ENCODE results near the gene NIPAL3. TPM values are rescaled to one million over a fixed set of nuclear protein-coding genes. Genes with fewer than 3 reads are reported as not detected.

NIPAL3 gene
- total RNA-seq, 1 donor = 31.8 TPM

GRCh38 chr1:24392982-24393650, 22.5 kb upstream of the NIPAL3 start:
- H3K9me3 ChIP-seq (ENCODE audit: low read depth, low read length) = no peaks in the 10 kb centered on the region
- H3K27me3 ChIP-seq (ENCODE audit: insufficient read depth, low read length) = no peaks in the 10 kb centered on the region
- no peaks in the 10 kb centered on the region for H4K20me1 ChIP-seq (ENCODE audit: insufficient read depth, low read length)
- H3K79me2 ChIP-seq (ENCODE audit: insufficient read depth, low read length) = no peaks in the 10 kb centered on the region
- H3K27ac ChIP-seq (ENCODE audit: low read depth, low read length) = peak overlapping the region; percentile 55
- H3K4me3 ChIP-seq (ENCODE audit: insufficient read depth, low read length) = no peak overlapping the region
- peak overlapping the region; percentile 60 for H3K4me2 ChIP-seq (ENCODE audit: insufficient read depth, low read length)
- no peaks in the 10 kb centered on the region for H3K36me3 ChIP-seq (ENCODE audit: insufficient read depth, low read length)
- no peak for TF ChIP-seq CTCF (IDR thresholded peaks at IDR 0.05; ENCODE audit: extremely low read depth, low read depth, low read length)
- H3K4me1 ChIP-seq (ENCODE audit: insufficient read depth, low read length) = peaks cover 27% of the 10 kb centered on the region
- no peak overlapping the region for H2AFZ ChIP-seq (ENCODE audit: low read length)
- no peak for DNase-seq (ENCODE audit: insufficient read length, low spot score, missing footprints)

DNA sequence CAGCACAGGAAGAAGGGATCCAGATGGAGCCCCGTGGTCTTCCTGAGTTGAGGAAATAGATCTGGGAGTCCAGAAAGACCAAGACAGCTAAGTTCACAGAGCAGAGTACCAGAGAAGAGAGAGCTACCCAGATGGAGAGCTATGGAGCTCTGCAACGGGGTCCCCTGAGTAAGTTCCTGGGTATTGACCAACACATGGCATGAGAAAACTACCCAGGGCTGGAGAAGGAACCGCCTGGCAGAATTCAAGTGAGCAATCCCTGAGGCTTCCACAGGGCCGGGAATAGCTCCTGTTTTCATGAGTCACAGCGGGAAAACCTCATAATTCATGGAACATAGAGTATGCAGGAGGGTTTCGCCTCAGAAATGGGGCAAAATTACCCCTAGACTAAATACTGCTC, 21.7 kb upstream of the NIPAL3 start:
- no peaks in the 10 kb centered on the region for H3K27me3 ChIP-seq (ENCODE audit: insufficient read depth, low read length)
- H3K36me3 ChIP-seq (ENCODE audit: insufficient read depth, low read length) = no peaks in the 10 kb centered on the region
- H3K27ac ChIP-seq (ENCODE audit: low read depth, low read length) = peak overlapping the region; percentile 55
- H3K4me3 ChIP-seq (ENCODE audit: insufficient read depth, low read length) = no peak overlapping the region
- no peaks in the 10 kb centered on the region for H3K79me2 ChIP-seq (ENCODE audit: insufficient read depth, low read length)
- no peak overlapping the region for H2AFZ ChIP-seq (ENCODE audit: low read length)
- peak overlapping the region; percentile 60 for H3K4me2 ChIP-seq (ENCODE audit: insufficient read depth, low read length)
- H4K20me1 ChIP-seq (ENCODE audit: insufficient read depth, low read length) = no peaks in the 10 kb centered on the region
- no peak for TF ChIP-seq CTCF (IDR thresholded peaks at IDR 0.05; ENCODE audit: extremely low read depth, low read depth, low read length)
- peak; percentile 87 for DNase-seq (ENCODE audit: insufficient read length, low spot score, missing footprints)
- H3K9me3 ChIP-seq (ENCODE audit: low read depth, low read length) = no peaks in the 10 kb centered on the region
- H3K4me1 ChIP-seq (ENCODE audit: insufficient read depth, low read length) = peaks cover 27% of the 10 kb centered on the region

DNA sequence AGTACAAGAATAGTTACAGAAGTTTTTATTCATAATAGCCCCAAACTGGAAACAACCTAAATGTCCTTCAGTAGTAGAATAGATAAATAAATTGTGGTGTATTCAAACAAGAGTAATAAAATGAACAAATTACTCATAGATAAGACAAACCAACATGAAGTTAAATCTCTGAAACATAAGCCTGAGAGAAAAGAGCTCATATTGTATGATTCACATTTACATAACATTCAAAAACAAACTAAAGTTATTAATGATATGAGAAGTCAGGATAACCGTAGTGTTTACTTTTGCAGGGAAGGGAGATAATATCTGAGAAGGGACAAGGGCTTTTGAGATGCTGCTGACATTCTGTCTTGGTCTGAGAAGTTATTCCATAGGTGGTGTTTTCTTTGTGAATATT, 15.5 kb upstream of the NIPAL3 start:
- no peak for TF ChIP-seq CTCF (IDR thresholded peaks at IDR 0.05; ENCODE audit: extremely low read depth, low read depth, low read length)
- Histone ChIP-seq H3K79me2 (ENCODE audit: insufficient read depth, low read length) (no peaks in the 10 kb centered on the region), H3K4me3 (ENCODE audit: insufficient read depth, low read length) (no peak overlapping the region), H3K27ac (ENCODE audit: low read depth, low read length) (no peak overlapping the region), H3K4me1 (ENCODE audit: insufficient read depth, low read length) (peaks cover 4% of the 10 kb centered on the region), H3K4me2 (ENCODE audit: insufficient read depth, low read length) (no peak overlapping the region), H3K27me3 (ENCODE audit: insufficient read depth, low read length) (no peaks in the 10 kb centered on the region), H3K9me3 (ENCODE audit: low read depth, low read length) (no peaks in the 10 kb centered on the region), H3K36me3 (ENCODE audit: insufficient read depth, low read length) (no peaks in the 10 kb centered on the region), H2AFZ (ENCODE audit: low read length) (no peak overlapping the region), H4K20me1 (ENCODE audit: insufficient read depth, low read length) (no peaks in the 10 kb centered on the region)
- no peak for DNase-seq (ENCODE audit: insufficient read length, low spot score, missing footprints)

GRCh38 chr1:24403806-24404205, 11.8 kb upstream of the NIPAL3 start:
- Histone ChIP-seq H3K27ac (ENCODE audit: low read depth, low read length) (no peak overlapping the region), H2AFZ (ENCODE audit: low read length) (no peak overlapping the region), H3K4me1 (ENCODE audit: insufficient read depth, low read length) (peaks cover 4% of the 10 kb centered on the region), H3K79me2 (ENCODE audit: insufficient read depth, low read length) (no peaks in the 10 kb centered on the region), H3K4me2 (ENCODE audit: insufficient read depth, low read length) (no peak overlapping the region), H3K27me3 (ENCODE audit: insufficient read depth, low read length) (no peaks in the 10 kb centered on the region), H3K36me3 (ENCODE audit: insufficient read depth, low read length) (no peaks in the 10 kb centered on the region), H4K20me1 (ENCODE audit: insufficient read depth, low read length) (no peaks in the 10 kb centered on the region), H3K4me3 (ENCODE audit: insufficient read depth, low read length) (no peak overlapping the region), H3K9me3 (ENCODE audit: low read depth, low read length) (no peaks in the 10 kb centered on the region)
- TF ChIP-seq CTCF (IDR thresholded peaks at IDR 0.05; ENCODE audit: extremely low read depth, low read depth, low read length) = no peak
- no peak for DNase-seq (ENCODE audit: insufficient read length, low spot score, missing footprints)

All from osteoblast (primary cell).